A549 treated with dexamethasone at 1 μM for 4 hours (cell line): ENCODE data around the gene MAB21L3. TPM values are rescaled to one million over a fixed set of nuclear protein-coding genes. Genes with fewer than 3 reads are reported as not detected.

Experiments used
- total RNA-seq: library from RNA; stranded (reverse); fragments of 200-300 nt; extraction: Qiagen RNA extraction; gene quantifications from 5 replicates; pipeline ENCODE4 v1.2.3, GENCODE V29; 2022

The MAB21L3 gene
- 0.02 TPM in 1 of 5 replicates, not detected in the others for total RNA-seq

GRCh38 chr1:116110567-116111523 lies at the start of gene MAB21L3:
MAB21L3 (plus strand) TSS chr1:116111399; CDS start chr1:116112616, 1,217 bp downstream.

Other genes starting within 250 kb of the MAB21L3 start
- gene SLC22A15, start 134.9 kb upstream of the MAB21L3 start, total RNA-seq: 0.64 to 0.92 TPM (median 0.82 TPM) in 5 replicates